Astrocyte (in vitro differentiated cells and primary cell): Measurements from ENCODE around the gene PALLD. TPM values are rescaled to one million over a fixed set of nuclear protein-coding genes. Genes with fewer than 3 reads are reported as not detected.

Source experiments
- DNase-seq: peaks from one replicate; pipeline ENCODE4 v3.0.0-alpha.2; 2010; ENCODE audit warnings: low read depth
- FAIRE-seq: peaks from 2 replicates; lab custom pipeline; 2011; peaks lifted over from hg19 to GRCh38; lab: Jason Lieb, UNC
- H2AFZ ChIP-seq: 2 replicates; pipeline ENCODE4 v1.6.0; 2012; ENCODE audit warnings: low read depth, low read length, inconsistent platforms
- H3K27ac ChIP-seq: 2 replicates; pipeline ENCODE4 v1.5.1; 2011; ENCODE audit warnings: low read depth, low read length, inconsistent platforms
- H3K27me3 ChIP-seq: 2 replicates; pipeline ENCODE4 v1.6.0; 2011; ENCODE audit warnings: low read length, inconsistent platforms; ENCODE audit not compliant: insufficient read depth
- H3K36me3 ChIP-seq: 2 replicates; pipeline ENCODE4 v1.5.1; 2011; ENCODE audit warnings: low read length, inconsistent platforms; ENCODE audit not compliant: insufficient read depth
- H3K4me1 ChIP-seq: 2 replicates; pipeline ENCODE4 v1.5.1; 2011; ENCODE audit warnings: low read length, inconsistent platforms; ENCODE audit not compliant: insufficient read depth
- H3K4me2 ChIP-seq: 2 replicates; pipeline ENCODE4 v1.6.0; 2012; ENCODE audit warnings: low read length, inconsistent platforms
- H3K4me3 ChIP-seq: 2 replicates; pipeline ENCODE4 v1.5.1; 2011; ENCODE audit warnings: low read depth, mild to moderate bottlenecking, low read length, inconsistent platforms; ENCODE audit not compliant: insufficient read depth
- H3K79me2 ChIP-seq: 2 replicates; pipeline ENCODE4 v1.6.0; 2012; ENCODE audit warnings: mild to moderate bottlenecking, low read length, inconsistent platforms; ENCODE audit not compliant: insufficient read depth
- H3K9ac ChIP-seq: 2 replicates; pipeline ENCODE4 v1.6.0; 2012; ENCODE audit warnings: mild to moderate bottlenecking, low read length, inconsistent platforms
- H3K9me3 ChIP-seq: 2 replicates; pipeline ENCODE4 v1.5.1; 2012; ENCODE audit warnings: low read depth, mild to moderate bottlenecking, low read length, inconsistent platforms; ENCODE audit not compliant: insufficient read depth
- H4K20me1 ChIP-seq: 2 replicates; pipeline ENCODE4 v1.6.0; 2012; ENCODE audit warnings: low read length, inconsistent platforms; ENCODE audit not compliant: insufficient read depth
- H3K27ac Mint-ChIP-seq: one replicate; pipeline ENCODE4 v1.8.0; 2021; ENCODE audit warnings: mild to moderate bottlenecking, mixed read lengths; ENCODE audit not compliant: unreplicated experiment
- H3K27me3 Mint-ChIP-seq: one replicate; pipeline ENCODE4 v1.8.0; 2021; ENCODE audit warnings: low read depth, mixed read lengths; ENCODE audit not compliant: unreplicated experiment
- H3K36me3 Mint-ChIP-seq: one replicate; pipeline ENCODE4 v1.8.0; 2021; ENCODE audit warnings: low read depth, mixed read lengths; ENCODE audit not compliant: unreplicated experiment
- H3K4me1 Mint-ChIP-seq: one replicate; pipeline ENCODE4 v1.8.0; 2021; ENCODE audit warnings: low read depth, mixed read lengths; ENCODE audit not compliant: unreplicated experiment
- H3K4me3 Mint-ChIP-seq: one replicate; pipeline ENCODE4 v1.8.0; 2021; ENCODE audit warnings: mild to moderate bottlenecking, moderate library complexity, mixed read lengths; ENCODE audit not compliant: unreplicated experiment
- H3K9me3 Mint-ChIP-seq: one replicate; pipeline ENCODE4 v1.8.0; 2021; ENCODE audit warnings: mild to moderate bottlenecking, mixed read lengths; ENCODE audit not compliant: unreplicated experiment
- EZH2 ChIP-seq: IDR thresholded peaks from 2 replicates; pipeline ENCODE4 v1.6.1; 2012; ENCODE audit warnings: mild to moderate bottlenecking, low read length, inconsistent platforms; ENCODE audit not compliant: insufficient read depth
- total RNA-seq: library from RNA; stranded (reverse); gene quantifications from 2 replicates; pipeline ENCODE4 v1.2.1, GENCODE V29; 2021
- TF ChIP-seq, protein P1 (sequence below): IDR thresholded peaks from 2 replicates; pipeline ENCODE4 v1.5.1; 2011; ENCODE audit warnings: low read depth, mild to moderate bottlenecking, inconsistent platforms, low read length, moderate library complexity; ENCODE audit not compliant: insufficient read depth

PALLD gene
- total RNA-seq, 1 donor from 2014 or later = 498 TPM

- H3K9ac ChIP-seq = peak overlapping the region; percentile 97
- no peaks in the 10 kb centered on the region for H3K36me3 ChIP-seq
- Mint-ChIP-seq H3K4me3 (peak overlapping the region; percentile 98), H3K9me3 (no peaks in the 10 kb centered on the region), H3K27me3 (no peaks in the 10 kb centered on the region), H3K36me3 (peaks cover 2% of the 10 kb centered on the region), H3K4me1 (peaks cover 61% of the 10 kb centered on the region), H3K27ac (peak overlapping the region; percentile 95)
- peak overlapping the region; percentile 91 for H3K4me3 ChIP-seq
- FAIRE-seq (peak; percentile 60), DNase-seq (no peak)
- H3K79me2 ChIP-seq = peaks cover 54% of the 10 kb centered on the region
- H2AFZ ChIP-seq = no peak overlapping the region
- peak overlapping the region; percentile 91 for H3K27ac ChIP-seq
- TF ChIP-seq EZH2 = no peak
- TF ChIP-seq, protein P1, sequence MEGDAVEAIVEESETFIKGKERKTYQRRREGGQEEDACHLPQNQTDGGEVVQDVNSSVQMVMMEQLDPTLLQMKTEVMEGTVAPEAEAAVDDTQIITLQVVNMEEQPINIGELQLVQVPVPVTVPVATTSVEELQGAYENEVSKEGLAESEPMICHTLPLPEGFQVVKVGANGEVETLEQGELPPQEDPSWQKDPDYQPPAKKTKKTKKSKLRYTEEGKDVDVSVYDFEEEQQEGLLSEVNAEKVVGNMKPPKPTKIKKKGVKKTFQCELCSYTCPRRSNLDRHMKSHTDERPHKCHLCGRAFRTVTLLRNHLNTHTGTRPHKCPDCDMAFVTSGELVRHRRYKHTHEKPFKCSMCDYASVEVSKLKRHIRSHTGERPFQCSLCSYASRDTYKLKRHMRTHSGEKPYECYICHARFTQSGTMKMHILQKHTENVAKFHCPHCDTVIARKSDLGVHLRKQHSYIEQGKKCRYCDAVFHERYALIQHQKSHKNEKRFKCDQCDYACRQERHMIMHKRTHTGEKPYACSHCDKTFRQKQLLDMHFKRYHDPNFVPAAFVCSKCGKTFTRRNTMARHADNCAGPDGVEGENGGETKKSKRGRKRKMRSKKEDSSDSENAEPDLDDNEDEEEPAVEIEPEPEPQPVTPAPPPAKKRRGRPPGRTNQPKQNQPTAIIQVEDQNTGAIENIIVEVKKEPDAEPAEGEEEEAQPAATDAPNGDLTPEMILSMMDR = no peak
- H3K4me1 ChIP-seq = peaks cover 59% of the 10 kb centered on the region
- peak overlapping the region; percentile 94 for H3K4me2 ChIP-seq
- no peaks in the 10 kb centered on the region for H3K9me3 ChIP-seq
- no peaks in the 10 kb centered on the region for H3K27me3 ChIP-seq
- no peaks in the 10 kb centered on the region for H4K20me1 ChIP-seq
Observed at GRCh38 chr4:168633496-168633895, 136.6 kb downstream of the PALLD start.

DNA sequence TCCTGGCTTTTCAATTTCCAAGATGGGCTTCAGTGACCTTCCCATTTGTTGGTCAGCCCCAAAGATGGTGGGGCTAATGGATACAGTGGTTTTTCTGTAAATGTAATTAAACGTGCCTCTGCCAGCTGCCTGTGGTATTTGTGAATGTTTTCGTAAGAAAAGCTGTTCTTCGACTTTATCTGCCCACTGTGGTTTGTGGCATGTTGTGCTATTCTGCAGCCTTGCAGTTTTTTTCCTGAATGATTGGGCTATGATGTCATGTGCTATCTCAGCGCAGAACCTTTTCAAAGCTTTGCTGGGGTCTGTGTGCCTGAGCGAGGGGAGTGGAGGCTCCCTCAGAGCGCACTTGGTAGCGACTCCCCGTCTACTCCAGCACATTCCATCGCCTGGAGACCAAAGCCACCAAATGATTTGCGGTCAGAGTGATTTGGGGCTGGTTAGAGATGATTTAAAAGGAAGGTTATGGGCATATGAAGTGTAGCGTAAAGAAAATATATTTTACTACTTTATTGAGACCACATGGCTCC lies 137.5 kb downstream of the PALLD start:
- Mint-ChIP-seq H3K4me3 (peak overlapping the region; percentile 98), H3K9me3 (no peaks in the 10 kb centered on the region), H3K4me1 (peaks cover 68% of the 10 kb centered on the region), H3K36me3 (peaks cover 4% of the 10 kb centered on the region), H3K27me3 (no peaks in the 10 kb centered on the region), H3K27ac (peak overlapping the region; percentile 95)
- H3K4me3 ChIP-seq = peak overlapping the region; percentile 91
- peak overlapping the region; percentile 94 for H3K4me2 ChIP-seq
- H4K20me1 ChIP-seq = no peaks in the 10 kb centered on the region
- TF ChIP-seq EZH2 = no peak
- TF ChIP-seq, protein P1 = no peak
- peaks cover 64% of the 10 kb centered on the region for H3K4me1 ChIP-seq
- H3K9me3 ChIP-seq = no peaks in the 10 kb centered on the region
- H3K79me2 ChIP-seq = peaks cover 62% of the 10 kb centered on the region
- peak; percentile 99 for FAIRE-seq
- no peaks in the 10 kb centered on the region for H3K36me3 ChIP-seq
- peak overlapping the region; percentile 91 for H3K27ac ChIP-seq
- H3K9ac ChIP-seq = peak overlapping the region; percentile 97
- no peak overlapping the region for H2AFZ ChIP-seq
- no peaks in the 10 kb centered on the region for H3K27me3 ChIP-seq
- peak; percentile 99 for DNase-seq

- Histone ChIP-seq H3K4me3 (no peak overlapping the region), H3K9me3 (no peaks in the 10 kb centered on the region), H3K9ac (peak overlapping the region; percentile 75), H3K27ac (peak overlapping the region; percentile 91), H3K4me2 (peak overlapping the region; percentile 94), H2AFZ (no peak overlapping the region), H3K27me3 (no peaks in the 10 kb centered on the region), H3K36me3 (no peaks in the 10 kb centered on the region), H4K20me1 (peaks cover 3% of the 10 kb centered on the region), H3K4me1 (peaks cover 52% of the 10 kb centered on the region), H3K79me2 (peaks cover 76% of the 10 kb centered on the region)
- H3K27ac Mint-ChIP-seq = peak overlapping the region; percentile 95
- FAIRE-seq (peak; percentile 5), DNase-seq (no peak)
- H3K4me1 Mint-ChIP-seq = peaks cover 67% of the 10 kb centered on the region
- TF ChIP-seq, protein P1 = no peak
- no peak for TF ChIP-seq EZH2
- H3K4me3 Mint-ChIP-seq = peak overlapping the region; percentile 98
- H3K27me3 Mint-ChIP-seq = no peaks in the 10 kb centered on the region
- H3K36me3 Mint-ChIP-seq = peaks cover 12% of the 10 kb centered on the region
- H3K9me3 Mint-ChIP-seq = no peaks in the 10 kb centered on the region
Observed at GRCh38 chr4:168636040-168636439, 139.2 kb downstream of the PALLD start.
